GM18526 (cell line): ENCODE results near the gene LYRM2.

Experiments used
- POLR2A ChIP-seq: IDR thresholded peaks from 3 replicates; pipeline ENCODE4 v1.6.1; 2011; ENCODE audit not compliant: insufficient read length; ENCODE audit errors: extremely low read depth

Gene LYRM2

DNA sequence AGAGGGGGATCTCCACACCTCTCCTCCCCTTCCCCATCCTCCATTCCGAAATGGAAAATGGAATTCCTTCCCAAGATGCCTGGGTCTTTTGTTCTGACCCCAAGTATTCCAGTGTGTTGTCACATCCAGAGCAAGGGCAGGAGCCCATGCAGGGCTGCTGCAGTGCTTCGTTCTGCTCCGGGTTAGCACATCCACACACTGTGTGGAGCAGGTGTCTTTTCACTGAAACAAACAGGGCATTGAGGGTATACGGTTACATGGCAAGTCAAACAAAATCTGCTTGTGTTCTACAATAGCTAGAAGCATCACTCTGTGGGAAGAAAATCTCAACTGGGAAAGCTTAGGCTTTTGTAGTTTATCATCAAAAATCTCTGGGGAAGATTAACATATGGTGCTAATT lies 56.9 kb downstream of the LYRM2 start:
- no peak for TF ChIP-seq POLR2A

DNA sequence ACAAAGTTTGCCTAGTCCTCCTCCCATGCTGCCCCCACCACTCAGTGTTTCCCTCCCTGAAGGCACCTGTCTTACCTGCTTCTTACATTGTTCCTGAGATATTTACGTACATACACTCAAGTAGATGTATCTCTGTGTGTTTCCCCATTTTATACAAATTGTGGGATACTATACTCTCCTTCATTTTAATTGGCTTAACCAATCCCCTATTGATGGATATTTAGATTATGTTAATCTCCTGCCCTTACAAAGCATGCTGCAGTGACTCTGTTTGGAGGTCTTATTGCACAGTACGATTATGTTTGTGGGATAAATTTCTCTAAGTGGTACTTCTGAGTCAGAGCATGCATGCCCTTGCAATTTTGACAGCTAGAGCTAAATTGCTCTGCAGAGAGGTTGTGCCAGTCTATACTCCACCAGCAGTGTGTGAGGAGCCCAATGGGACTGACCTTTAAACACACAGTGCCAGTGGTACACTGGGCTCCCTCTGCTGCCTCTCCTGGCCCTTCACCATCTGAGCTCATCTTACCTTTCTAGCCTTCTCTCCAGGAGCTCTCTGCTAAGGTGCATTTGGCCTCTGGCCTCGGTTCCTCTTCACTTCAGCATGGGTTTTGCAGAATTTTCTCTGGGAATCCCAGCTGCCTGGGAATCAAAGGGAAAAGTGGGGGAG lies 57.4 kb downstream of the LYRM2 start:
- TF ChIP-seq POLR2A = no peak

DNA sequence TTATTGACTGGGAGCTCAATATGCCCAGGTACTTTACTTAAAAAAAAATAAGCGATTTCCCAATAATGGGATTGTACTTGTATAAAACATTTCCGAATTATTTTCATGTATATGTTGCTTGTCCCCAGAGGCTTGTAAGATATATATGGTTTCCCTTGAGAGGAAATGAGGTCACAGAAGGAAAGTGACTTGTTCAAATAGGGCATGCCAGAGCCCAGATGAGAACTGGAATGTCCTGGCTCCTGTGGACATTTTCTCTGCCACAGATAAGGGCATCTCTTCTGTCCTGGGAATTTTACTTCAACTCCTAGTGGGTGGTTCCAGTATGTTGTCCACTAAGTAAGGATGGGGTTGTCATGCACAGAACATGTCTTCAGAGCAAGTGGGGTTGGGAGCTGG lies 63.0 kb downstream of the LYRM2 start:
- no peak for TF ChIP-seq POLR2A

DNA sequence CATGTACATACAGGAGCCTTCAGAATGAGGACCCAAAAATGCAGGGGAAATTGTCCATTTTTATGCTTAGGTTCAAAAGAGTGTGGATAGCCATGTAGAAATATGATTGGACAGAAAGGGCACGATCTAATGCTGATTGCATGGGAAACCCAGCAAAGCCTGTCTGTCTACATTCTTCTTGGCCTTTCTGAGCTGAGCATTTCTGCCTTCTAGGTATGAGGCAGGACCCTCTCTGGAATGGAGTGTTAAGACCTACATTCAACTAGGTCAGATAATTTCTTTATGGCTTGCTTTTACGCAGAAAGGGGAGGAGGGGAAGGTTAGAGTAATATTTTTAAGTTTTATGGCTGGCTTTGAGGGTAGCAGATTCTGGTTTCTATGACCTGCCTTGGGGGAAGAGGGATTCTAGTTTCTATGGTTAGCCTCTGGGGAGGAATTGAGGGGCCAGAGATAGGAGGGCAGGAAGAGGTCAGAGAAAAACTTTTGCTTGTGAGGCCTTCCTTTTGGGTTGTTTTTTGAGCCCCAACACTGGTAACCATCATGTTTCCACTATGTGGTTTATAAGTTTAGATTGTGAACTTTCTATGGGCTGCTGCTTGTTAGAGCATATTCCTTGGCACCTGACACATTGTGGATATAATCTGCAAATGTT lies 63.5 kb downstream of the LYRM2 start:
- TF ChIP-seq POLR2A = no peak

DNA sequence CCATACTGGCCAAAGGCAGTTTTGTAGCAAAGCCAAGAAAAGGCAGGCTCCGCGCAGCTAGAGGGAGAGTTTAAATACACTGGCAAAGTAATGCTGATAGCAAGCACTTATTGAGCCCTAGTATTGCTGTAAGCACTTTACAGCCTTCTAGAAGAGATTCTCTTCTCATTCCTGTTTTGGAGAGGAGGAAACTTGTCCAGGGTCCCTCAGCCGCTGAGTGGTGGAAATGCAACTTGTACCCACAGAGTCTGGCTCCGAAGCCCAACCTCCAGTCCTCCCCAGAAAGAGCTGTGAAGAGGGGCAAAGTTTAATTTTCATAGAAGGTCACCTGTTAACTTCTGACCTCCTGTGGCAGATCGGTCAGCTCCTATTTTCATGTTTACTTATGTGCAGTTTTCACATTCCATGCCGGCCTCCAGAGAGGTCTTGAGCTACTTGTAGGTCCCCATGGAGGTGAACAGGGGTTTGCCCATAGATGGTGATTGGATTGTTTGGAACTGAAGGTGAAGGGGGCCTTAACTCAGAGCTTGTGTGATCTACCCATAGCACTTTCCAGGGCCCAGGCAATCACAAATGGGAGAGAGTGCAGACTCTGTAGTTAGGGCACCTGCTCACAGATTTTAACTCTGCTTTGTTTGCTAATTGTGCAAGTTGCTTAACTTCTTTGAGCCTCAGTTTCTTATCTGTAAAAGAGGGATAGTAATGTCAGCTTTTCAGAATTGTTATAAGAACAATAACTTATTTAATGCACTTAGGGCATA lies 70.7 kb downstream of the LYRM2 start:
- TF ChIP-seq POLR2A = no peak

DNA sequence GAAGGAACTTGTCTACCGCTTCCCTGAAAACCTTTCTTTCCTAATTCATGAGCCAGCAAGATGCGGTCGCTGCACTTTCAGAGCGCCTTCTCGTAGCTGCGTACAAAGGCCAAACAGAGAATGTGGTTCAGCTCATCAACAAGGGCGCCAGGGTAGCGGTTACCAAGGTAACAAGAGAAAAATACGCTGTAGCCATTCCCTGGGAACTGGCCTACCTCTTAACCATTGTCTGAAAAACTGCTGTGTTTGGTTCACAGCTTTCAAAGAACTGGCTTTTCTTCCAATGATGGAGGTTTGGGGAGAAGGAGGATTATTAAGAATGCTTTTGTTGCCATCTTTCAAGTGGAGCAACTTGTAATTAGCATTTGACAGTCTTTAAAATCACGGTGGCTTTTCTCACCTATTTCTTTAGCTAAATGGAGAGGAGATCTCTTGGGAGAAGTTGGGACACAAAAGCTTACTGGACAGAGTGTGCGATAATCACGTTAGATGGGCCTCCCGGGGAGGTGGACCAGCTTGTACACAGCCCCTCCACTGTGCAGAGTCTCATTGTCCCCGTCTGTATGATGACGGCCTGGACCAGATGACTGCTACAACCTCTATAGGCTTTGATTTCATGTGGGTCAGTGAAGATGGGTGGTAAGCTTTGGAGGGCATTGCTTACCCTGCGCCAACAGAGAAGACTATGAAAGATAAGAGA lies 71.5 kb downstream of the LYRM2 start:
- TF ChIP-seq POLR2A = no peak

DNA sequence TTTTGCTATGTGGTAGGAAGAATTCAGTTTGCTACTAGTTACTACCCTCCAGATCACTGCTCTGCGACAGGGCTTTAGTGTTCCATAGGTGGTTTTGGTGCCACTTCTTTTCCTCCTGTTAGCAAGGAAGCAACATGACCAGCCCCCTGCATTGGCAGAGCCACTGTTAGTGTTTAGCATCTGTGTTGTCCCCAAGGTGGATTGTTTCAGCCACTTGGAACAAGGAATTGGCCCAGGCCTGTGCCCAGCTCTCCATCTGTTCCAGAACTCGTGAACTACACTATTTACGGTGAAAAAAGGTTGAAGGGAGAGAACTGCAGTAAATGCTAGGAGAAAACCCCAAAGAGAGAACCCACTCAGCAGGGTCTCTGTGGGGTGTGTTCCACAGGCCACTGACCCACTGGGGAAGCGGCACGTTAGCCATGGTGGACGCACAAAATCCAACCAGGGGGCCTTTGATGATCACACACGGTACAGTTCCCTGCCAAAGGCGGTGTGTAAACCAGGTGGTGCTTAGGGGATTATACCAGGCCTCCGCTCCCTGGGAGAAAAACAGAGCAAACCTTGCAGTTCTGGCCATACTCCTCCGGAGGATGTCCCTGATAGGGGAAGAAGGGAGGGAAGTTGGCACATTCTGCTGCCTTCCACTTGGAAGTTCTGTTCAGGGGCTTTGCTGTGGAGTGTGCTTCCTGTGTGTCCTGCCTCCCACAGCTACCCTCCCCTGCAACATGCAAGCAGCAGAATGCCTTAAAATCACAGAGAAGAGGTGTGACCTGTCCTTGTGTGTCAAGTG lies 72.3 kb downstream of the LYRM2 start:
- TF ChIP-seq POLR2A = no peak

DNA sequence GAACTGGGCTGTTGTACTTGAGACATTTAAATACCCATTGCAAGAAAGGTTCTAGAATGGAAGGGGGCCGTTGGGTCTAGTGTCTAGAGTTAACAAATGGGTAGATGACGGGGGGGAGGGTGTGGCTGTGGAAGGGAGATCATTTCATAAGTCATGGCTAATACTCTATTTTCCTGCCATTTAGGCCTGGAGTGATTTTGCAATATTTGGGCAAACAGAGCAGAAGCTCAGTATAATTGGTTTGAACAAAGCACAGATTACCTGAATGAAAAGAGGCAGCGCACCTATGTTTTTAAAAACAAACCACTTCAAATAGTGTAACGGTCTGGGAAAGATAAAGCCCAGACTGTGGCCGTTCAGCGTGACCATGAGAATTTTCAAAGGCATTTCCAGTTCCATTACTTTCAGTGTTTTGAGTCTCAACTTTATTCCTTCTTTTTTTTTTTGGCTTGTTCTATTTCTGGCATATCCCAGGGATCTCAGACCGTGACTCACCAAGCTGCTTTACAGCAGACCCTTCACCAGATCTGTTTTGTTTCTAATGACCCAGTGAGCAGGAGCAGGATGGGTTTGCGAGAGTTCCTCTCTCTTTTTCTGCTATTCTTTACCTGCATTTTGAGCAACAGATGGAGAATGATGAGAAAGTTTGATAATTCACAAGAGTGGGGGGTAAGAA lies 73.7 kb downstream of the LYRM2 start:
- no peak for TF ChIP-seq POLR2A

DNA sequence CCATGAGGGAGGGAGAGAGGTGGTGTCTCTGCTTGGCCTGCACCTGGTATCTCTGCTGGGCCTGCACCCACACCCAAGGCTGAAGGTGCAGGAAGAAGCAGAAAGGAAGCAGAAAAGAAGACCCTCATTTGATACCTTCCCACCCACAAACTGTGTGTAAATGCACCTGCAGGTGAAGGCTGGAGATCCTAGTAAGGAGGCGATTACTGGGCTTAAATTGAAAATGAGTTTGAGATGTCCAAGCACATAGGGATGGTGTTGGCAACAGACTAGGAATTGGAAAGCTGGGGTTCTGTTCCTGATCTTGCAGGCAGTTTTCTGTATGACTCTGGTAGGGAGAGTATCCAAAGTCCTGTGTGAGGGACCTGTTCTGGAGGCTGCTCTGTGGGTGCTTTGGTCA lies 74.7 kb downstream of the LYRM2 start:
- TF ChIP-seq POLR2A = no peak

DNA sequence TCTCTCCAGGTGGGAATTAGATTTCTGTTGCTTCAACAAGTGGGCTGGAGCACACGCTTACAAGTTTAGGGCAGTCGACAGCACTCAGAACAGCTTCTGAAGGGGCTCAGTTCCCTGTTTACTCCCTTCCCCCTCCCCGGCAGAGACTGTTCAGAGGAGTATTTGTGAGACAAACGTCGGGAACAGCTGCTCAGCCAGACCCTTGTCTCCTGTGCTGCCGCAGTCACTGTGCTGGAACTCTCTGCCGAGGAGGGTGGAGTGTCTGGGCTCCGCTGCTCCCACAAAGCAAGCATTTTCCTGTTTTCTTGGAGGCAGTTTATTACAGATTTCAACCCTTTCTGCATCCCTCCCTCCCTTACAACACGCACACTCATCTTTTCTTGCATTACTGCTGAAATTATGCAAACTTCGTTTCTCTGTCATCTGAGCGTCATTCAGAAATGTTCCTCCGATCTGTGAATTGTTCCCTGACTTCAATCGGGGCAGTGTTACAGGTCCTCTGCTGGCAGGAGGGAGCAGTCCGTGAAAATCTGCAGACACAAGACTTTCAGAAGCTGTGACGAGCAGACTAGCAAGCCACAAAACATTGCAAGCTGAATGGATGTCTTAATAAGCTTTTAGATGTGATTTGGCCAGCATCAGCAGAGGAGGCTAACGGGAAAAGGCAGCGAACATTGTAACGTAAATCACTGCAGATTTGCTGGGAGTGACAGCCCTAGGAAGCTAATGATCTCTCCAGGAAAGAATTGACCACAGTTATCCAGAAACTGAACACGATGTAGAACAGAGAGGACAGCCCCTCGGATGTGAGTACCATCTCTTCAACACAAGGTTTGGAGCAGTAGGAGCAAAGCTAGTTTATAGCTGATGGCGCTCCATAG lies 76.2 kb downstream of the LYRM2 start:
- no peak for TF ChIP-seq POLR2A

DNA sequence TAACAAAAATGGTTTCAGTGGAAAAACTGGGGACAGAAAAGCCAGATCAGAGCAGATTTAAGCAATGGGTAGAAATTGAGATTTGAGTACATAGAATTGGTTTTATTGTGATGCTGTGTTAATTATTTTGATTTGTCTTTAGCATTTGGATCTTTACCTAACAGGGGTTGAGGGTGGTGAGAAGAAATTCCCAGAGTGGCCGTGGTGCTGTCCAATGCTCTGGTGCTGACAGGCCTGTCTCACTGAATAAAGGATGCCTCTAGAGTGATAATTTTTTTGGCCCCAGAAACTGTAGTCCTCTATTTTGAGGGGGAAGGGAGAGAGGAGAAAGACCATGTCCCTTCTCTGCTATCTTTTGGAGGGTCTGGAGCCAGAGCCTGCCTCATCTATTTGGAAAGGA lies 79.1 kb downstream of the LYRM2 start:
- TF ChIP-seq POLR2A = no peak

DNA sequence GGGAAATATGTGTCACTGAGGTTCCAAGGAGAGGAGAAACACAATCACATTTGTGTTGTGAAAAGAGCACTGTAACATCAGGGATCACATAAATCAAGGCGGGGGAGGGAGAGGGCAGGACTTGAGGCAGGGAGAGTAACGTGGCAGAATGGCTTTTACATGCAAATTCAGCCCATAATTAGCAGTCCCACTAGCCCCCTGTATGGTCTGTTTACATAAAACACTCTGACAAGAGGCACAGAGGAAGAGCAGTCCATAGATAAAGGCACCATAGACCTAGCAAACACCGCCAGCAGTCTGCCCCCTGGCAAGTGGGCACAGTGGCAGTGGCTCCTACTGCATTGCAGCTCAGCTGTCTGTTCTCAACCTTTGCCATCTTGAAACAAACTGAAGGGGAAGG lies 82.7 kb downstream of the LYRM2 start:
- TF ChIP-seq POLR2A = no peak

DNA sequence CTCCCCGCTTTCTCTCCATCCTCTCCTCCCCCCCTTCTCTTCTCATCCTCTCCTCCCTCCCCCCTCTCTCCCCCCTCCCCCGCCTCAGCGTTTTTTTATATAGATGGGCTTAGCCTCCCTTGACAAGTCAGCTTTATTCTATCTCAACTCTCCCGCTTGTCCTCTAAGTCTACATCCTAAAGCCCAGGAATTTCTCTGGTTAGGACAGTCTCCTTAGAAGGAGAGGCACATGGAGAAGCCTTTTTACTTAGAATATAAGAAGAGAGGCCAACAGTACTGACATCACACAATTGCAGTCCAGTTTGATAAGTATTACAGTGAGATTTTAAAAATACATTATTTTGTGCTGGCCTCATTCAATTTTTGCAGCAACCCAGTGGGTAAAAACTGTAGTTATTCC lies 83.5 kb downstream of the LYRM2 start:
- TF ChIP-seq POLR2A = no peak
